Motor neuron (in vitro differentiated cells): ENCODE results near the gene PRKN. TPM values are rescaled to one million over a fixed set of nuclear protein-coding genes. Genes with fewer than 3 reads are reported as not detected.
"Not testable (repeated sequence)": the region's sequence is repeated elsewhere in the genome, so short reads cannot be mapped to it uniquely, and the experiment has no call there.

Experiments used
- ATAC-seq, 8 experiments: fragments of 200-7000 bp; cut with Tn5 transposase; replicated peaks in 6 of 8; 2 replicates each; pipeline ENCODE4 v1.8.0; 2021; ENCODE audit warnings: mild to moderate bottlenecking in 8 of 8, moderate library complexity in 8 of 8
- H3K27ac ChIP-seq, 2 donors: fragments of 250-450 bp; sonication (Bioruptor Pico); 2 replicates each; pipeline ENCODE4 v1.9.0; 2021; ENCODE audit warnings: antibody characterized with exemption in 2 of 2, mild to moderate bottlenecking in 2 of 2, moderate library complexity in 1 of 2
- H3K4me1 ChIP-seq, 2 donors: fragments of 250-450 bp; sonication (Bioruptor Pico); replicated peaks in 1 of 2; 2 replicates each; pipeline ENCODE4 v1.6.1; 2021; ENCODE audit warnings: antibody characterized with exemption in 2 of 2, mild to moderate bottlenecking in 2 of 2, moderate library complexity in 1 of 2
- H3K4me3 ChIP-seq, 5 donors: fragments of 250-450 bp; sonication (Bioruptor Pico); 2 replicates each; pipeline ENCODE4 v1.9.0; 2021; ENCODE audit warnings: antibody characterized with exemption in 5 of 5, mild to moderate bottlenecking in 5 of 5, moderate library complexity in 4 of 5
- WGBS, 10 experiments: fragments of 450-650 bp; shearing (Covaris generic); methylation state at CpG; one replicate each; pipeline ENCODE4 v1.0.0; 2022; 5-methylcytosine and 5-hydroxymethylcytosine counted together
- in situ Hi-C, 9 experiments: fragments of 400-800 bp; cut with MboI; loops; one replicate each; pipeline ENCODE4 v1.15.0; 2021; ENCODE audit warnings: low sequenced_read_pairs in 9 of 9, low pct_unique_long_range_greater_than_20kb in 2 of 9; ENCODE audit not compliant: unreplicated experiment in 9 of 9
- total RNA-seq, 8 experiments: library from RNA; unstranded; fragments of 300-600 nt; gene quantifications; 2 replicates each; pipeline versions ENCODE4 v1.2.3 to v1.2.4, GENCODE V29; 2022

PRKN gene
- total RNA-seq, 8 experiments from 2014 or later: 0.71 to 8.1 (median 2.9) TPM

DNA sequence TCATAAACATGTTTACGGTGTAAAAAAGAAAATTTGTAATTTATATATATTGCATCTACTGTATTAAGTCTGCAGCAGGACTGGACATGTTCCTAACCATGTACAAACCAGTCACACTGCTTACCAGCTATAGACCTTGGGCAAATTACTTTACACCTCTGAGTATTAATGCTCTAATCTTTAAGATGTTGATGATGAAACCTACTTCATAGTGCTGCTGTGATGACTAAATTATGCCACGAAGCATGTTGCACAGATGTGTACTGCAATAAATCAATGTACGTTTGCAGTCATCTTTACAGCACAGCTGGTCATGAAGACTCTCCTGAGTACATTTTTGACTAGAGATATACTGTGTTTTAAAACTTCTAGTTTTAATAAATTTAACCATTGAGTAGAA lies 42.6 kb downstream of the PRKN start:
- H3K4me1 ChIP-seq: peaks cover 14 to 31% of the 10 kb centered on the region in 2 donors
- WGBS, 10 experiments: 43 to 100% (median 69%) methylated on average over 1 to 3 of the region's 3 CpGs; no CpG with 5 or more reads in 1 of the 10 experiments
- no peak overlapping the region for H3K4me3 ChIP-seq
- in situ Hi-C loops: no loop called here
- peak in 4 of 8 experiments; percentile 39 to 68 (median 48) for ATAC-seq
- no peak overlapping the region for H3K27ac ChIP-seq

DNA sequence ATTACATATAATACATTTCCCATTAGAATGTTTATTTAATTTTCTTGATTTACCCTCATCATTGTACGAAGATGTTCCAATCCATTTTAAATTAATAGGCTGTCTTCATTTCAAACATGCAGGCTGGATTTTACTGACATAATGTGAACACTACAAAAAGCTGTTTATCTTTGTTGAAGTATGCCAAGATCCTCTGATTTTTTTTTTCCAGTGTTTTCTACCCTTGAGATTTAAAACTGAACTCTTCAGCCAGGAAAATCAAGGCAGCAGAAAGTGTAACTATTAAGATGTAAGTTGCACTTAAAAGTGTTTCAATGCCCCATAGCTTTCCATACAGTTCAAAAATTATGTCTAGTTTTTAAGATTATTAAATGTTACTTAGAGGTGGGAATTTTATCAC lies 43.5 kb downstream of the PRKN start:
- Histone ChIP-seq H3K27ac (no peak overlapping the region), H3K4me1 (peaks cover 11 to 24% of the 10 kb centered on the region in 2 donors), H3K4me3 (no peak overlapping the region)
- no peak for ATAC-seq
- in situ Hi-C loops: no loop called here
- WGBS, 10 experiments: 40 to 100% (median 80%) methylated on average over 1 of the region's 1 CpG; no CpG with 5 or more reads in 1 of the 10 experiments

DNA sequence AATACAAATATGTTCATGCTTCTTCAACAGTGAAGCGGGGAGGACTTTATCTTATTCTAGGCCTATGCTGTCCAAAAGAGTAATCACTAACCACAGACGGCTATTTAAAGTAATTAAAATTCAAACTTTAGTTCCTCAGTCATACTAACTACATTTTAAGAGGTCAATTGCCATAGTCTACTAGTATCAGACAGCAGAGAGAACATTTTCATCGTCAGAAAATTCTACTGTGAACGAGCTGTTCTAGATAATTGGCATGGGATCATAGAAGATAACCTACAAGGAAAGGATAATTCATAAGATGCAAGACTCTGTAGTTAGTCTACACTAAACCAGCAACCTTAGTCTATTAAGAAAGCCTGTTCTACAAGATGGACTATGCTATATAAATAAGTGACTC lies 44.4 kb downstream of the PRKN start:
- WGBS, 10 experiments: 5 to 100% (median 84%) methylated on average over 1 to 4 of the region's 4 CpGs
- ATAC-seq: no peak
- H3K4me3 ChIP-seq: no peak overlapping the region
- in situ Hi-C loops: no loop called here
- peaks cover 4 to 15% of the 10 kb centered on the region in 2 donors for H3K4me1 ChIP-seq
- H3K27ac ChIP-seq: no peak overlapping the region

DNA sequence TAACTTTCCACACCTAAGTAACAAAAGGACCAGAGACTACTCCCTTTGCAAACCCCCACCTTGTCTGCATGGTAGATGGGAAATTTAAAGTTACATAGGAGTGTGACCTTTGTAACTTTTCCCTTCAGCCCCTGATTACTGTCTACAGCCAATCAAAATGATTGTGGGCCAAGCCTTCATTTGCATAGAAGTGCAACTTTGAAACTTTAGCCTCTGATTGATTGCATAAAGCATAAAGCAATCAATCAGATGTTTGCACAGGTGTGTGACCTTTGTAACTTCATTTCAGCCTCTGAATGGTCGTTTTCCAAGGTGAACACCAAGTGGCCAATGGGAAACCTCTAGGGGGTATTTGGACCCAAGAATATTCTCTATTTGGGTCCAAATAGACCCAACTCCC lies 46.1 kb downstream of the PRKN start:
- in situ Hi-C loops: no loop called here
- H3K4me1 ChIP-seq: peaks cover 4 to 12% of the 10 kb centered on the region in 2 donors
- 0 to 91% (median 17%) methylated on average over 1 of the region's 1 CpG; no CpG with 5 or more reads in 7 of the 10 experiments for WGBS, 10 experiments
- ATAC-seq: no peak
- H3K27ac ChIP-seq: no peak overlapping the region
- no peak overlapping the region for H3K4me3 ChIP-seq

DNA sequence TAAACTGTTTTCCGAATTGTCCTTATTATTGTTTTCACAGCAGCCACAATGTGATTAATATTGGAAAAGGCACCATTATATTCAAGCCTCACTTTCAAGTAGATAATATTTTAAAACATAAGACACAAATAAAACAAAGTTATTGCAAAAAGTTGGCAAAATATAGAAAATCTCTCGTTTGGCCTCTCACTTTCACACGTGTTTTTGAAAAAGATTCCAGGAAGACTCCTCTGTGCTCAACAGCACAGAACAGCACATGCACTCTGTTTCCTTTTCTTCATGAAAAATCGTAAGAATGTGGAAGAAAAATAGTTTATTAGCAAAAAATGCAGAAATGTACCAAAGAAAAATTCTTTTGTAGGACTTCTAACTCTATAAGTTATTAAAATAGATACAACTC lies 46.7 kb downstream of the PRKN start:
- WGBS, 10 experiments: 12 to 100% (median 91%) methylated on average over 1 to 4 of the region's 4 CpGs
- Histone ChIP-seq H3K4me3 (no peak overlapping the region), H3K27ac (no peak overlapping the region), H3K4me1 (peaks cover 4 to 12% of the 10 kb centered on the region in 2 donors)
- ATAC-seq: no peak
- in situ Hi-C loops: no loop called here

DNA sequence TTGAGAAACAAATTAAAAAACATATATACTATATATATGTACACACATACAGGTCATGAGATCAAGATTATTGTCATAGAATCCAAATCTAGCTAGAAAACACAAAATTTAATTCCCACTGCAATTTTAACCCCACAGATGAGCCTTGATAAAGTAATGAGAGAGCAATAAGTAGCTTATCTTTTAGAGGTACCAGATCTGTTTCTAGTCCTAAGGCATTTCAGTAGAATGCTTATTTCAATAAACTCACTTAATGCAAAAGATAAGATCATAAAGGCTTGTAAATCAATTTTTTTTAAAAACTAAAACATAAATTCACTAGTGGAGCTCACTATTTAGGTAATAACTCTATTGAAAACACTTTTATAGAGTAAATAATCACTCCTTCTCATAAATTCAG lies 47.2 kb downstream of the PRKN start:
- in situ Hi-C loops: no loop called here
- no peak overlapping the region for H3K27ac ChIP-seq
- no peak for ATAC-seq
- H3K4me3 ChIP-seq: no peak overlapping the region
- H3K4me1 ChIP-seq: peaks cover 0 to 8% of the 10 kb centered on the region in 2 donors

DNA sequence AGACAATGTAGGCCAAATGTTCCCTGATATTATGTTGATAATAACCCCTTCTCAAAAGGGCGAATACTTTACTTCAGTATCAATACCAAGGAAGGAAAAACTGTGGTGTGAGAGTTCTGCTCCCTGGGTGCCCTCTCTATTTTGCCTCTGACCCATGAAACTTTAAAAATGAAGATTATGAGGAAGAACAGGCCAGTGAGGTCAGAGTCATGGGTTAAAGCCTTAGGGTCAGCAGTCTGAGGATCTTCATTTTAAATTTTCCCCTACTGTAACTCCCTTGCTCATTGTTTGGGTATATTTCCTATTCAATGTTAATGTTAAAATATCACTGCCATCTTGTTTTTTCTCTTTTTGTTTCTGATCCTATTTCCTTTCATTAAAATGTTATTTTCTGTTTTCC lies 47.9 kb downstream of the PRKN start:
- Histone ChIP-seq H3K4me1 (peaks cover 0 to 2% of the 10 kb centered on the region in 2 donors), H3K4me3 (no peak overlapping the region), H3K27ac (no peak overlapping the region)
- WGBS, 10 experiments: 50 to 100% (median 83%) methylated on average over 1 of the region's 1 CpG; no CpG with 5 or more reads in 3 of the 10 experiments
- in situ Hi-C loops: no loop called here
- ATAC-seq: no peak

DNA sequence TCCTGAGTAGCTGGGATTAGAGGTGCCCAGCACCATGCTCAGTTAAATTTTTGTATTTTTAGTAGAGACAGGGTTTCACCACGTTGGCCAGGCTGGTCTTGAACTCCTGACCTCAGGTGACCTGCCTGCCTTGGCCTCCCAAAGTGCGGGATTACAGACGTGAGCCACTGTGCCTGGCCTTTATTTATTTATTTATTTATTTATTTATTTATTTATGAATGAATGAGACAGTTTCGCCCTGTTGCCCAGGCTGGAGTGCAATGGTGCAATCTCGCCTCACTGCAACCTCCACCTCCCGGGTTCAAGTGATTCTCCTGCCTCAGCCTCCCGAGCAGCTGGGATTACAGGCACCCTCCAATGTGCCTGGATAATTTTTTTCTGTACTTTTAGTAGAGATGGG lies 48.7 kb downstream of the PRKN start:
- ATAC-seq, H3K4me3 ChIP-seq, H3K27ac ChIP-seq, H3K4me1 ChIP-seq, in situ Hi-C loops: not testable (repeated sequence)
- 51 to 100% (median 88%) methylated on average over 1 to 4 of the region's 7 CpGs; no CpG with 5 or more reads in 3 of the 10 experiments for WGBS, 10 experiments

DNA sequence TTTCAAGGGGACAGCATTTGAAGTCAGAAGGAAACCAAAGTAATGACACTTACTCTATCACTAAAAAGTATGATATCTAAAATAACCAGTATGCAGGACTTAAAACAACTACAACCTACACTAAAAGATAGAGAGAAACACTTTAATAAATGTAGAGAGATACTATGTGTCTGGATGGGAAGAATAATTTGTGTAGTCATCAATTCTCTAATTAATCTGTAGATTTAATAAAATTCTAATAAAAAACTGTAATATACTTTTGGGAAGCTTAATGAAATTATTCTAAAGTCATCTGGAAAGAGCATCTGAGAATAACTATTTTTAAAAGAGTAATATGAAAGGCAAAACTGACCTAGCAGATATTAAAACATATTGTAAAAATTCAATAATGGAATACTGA lies 52.1 kb downstream of the PRKN start:
- H3K4me1 ChIP-seq: peaks cover under 1 to 5% of the 10 kb centered on the region in 2 donors
- in situ Hi-C loops: no loop called here
- H3K4me3 ChIP-seq: no peak overlapping the region
- no peak overlapping the region for H3K27ac ChIP-seq
- ATAC-seq: no peak

DNA sequence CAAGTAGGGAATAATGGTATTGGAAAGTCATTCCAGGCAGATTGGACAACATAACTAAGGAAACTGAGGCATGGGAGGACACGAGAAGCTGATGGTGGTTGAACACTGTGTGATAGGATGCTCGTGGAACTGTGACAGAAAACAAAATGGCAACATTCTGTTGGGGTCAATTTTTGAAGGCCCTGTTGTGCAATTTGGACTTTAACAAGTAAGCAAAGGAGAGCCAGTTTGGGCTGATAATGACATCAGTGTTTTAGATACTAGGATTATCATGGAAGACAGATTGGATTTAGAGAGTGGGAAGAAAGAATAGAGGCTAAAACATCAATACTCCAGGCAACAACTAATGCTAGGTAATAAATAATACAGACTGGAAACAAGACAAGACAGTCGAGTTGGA lies 53.1 kb downstream of the PRKN start:
- WGBS, 10 experiments: 0 to 100% (median 56%) methylated on average over 1 to 3 of the region's 3 CpGs
- in situ Hi-C loops: no loop called here
- Histone ChIP-seq H3K4me1 (peaks cover 5 to 11% of the 10 kb centered on the region in 2 donors), H3K27ac (no peak overlapping the region), H3K4me3 (no peak overlapping the region)
- ATAC-seq: peak in 1 of 8 experiments; percentile 22

DNA sequence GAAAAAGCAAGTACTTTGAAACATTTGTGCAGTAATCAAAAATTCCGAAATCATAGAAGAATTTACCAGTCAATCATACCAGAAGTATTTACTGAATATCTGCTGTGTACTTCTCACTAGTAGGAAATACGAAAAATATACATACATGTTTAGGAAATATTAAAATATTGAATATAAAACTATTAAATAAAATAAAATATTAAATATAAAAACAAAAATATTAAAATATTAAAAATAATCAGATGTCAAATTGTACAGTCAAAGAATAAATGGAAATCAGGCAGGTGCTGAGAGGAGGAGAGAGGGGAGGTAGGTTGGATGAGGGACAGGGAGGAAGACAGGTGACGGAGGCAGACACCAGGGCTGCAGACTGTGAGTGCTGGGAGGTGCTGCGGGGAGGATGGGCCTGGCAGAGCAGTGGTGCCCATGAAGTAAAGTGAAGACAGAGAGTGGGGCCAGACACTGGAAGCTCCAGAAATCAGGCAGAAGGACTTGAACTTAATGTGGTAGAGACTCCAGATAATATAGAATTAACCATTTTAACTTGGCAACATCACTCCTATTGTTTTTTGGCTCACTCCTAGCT lies 55.9 kb downstream of the PRKN start:
- ATAC-seq: no peak
- Histone ChIP-seq H3K4me1 (peaks cover 5 to 11% of the 10 kb centered on the region in 2 donors), H3K4me3 (no peak overlapping the region), H3K27ac (no peak overlapping the region)
- in situ Hi-C loops: no loop called here
- WGBS, 10 experiments: 41 to 100% (median 86%) methylated on average over 1 to 4 of the region's 4 CpGs

DNA sequence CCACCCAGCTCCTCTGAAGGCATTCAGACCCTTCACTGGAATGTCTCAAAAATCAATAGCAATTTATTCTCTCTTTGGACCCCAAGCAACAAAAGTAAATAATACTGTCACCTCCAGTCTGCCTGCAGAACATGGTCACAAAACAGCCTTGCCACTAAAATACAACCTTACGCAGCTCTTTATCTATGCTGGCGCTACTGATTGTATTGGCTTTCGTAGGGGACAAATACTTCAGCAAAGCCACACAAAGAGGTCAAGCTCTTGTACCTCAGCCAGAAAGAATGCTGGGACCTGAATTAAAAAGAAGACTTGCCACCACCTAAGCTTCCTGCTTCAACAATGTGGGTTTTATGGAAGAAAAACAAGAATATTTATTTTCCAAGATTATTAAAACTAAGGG lies 57.2 kb downstream of the PRKN start:
- WGBS, 10 experiments: 20 to 84% (median 40%) methylated on average over 1 to 3 of the region's 3 CpGs; no CpG with 5 or more reads in 3 of the 10 experiments
- no peak overlapping the region for H3K4me3 ChIP-seq
- peak in 4 of 8 experiments; percentile 35 to 61 (median 42) for ATAC-seq
- peaks cover 5 to 11% of the 10 kb centered on the region in 2 donors for H3K4me1 ChIP-seq
- no peak overlapping the region for H3K27ac ChIP-seq
- in situ Hi-C loops: no loop called here

DNA sequence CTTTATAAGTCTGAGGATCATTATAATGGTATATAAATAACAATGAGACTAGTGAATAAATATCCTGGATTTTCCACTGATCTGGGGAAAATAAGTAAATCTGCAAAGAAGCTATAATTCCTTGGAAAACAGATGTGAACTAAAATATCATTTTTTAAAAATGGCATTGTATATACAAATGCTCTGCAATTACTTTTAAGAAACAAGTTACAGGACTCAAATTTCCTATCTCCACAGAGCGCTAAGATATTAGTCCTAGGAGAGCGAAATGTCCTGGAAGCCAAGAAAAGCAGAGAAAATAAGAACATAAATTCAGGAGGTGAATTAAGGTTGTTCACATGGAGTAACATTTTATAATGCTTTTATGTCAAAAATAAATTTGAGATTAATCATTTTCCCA lies 61.3 kb downstream of the PRKN start:
- in situ Hi-C loops: no loop called here
- H3K4me3 ChIP-seq: no peak overlapping the region
- peaks cover 5 to 11% of the 10 kb centered on the region in 2 donors for H3K4me1 ChIP-seq
- 82 to 100% (median 96%) methylated on average over 1 to 2 of the region's 2 CpGs; no CpG with 5 or more reads in 1 of the 10 experiments for WGBS, 10 experiments
- H3K27ac ChIP-seq: no peak overlapping the region
- ATAC-seq: no peak

DNA sequence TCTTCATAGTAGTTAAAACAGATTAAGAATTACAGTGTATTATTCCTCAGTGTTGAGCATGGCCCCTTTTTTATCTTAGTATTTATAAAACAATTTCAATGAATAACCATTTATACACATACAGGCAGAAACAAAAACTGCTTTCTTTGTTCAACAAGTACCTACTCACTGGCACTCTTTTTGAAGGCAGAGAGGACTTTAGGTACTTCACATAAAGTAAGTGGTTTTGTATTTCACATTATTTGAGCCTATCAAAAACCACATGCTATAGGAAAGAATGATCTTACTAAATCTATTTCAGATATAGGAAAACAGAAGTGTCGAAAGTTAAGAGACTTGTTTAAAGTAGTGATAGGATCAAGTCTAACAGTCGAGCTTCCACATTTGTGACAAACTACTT lies 73.8 kb downstream of the PRKN start:
- H3K4me1 ChIP-seq: peaks cover 0 to 5% of the 10 kb centered on the region in 2 donors
- WGBS, 10 experiments: 35 to 100% (median 88%) methylated on average over 1 to 2 of the region's 2 CpGs; no CpG with 5 or more reads in 1 of the 10 experiments
- ATAC-seq: no peak
- in situ Hi-C loops: no loop called here
- no peak overlapping the region for H3K4me3 ChIP-seq
- no peak overlapping the region for H3K27ac ChIP-seq
